Muscle of arm (tissue), 12 donors: Measurements from ENCODE around the gene GOSR1. TPM values are rescaled to one million over a fixed set of nuclear protein-coding genes. Genes with fewer than 3 reads are reported as not detected.
"Not testable (repeated sequence)": the region's sequence is repeated elsewhere in the genome, so short reads cannot be mapped to it uniquely, and the experiment has no call there.

Experiments
- DNase-seq: peaks from one replicate; pipeline ENCODE4 v3.0.0-alpha.2; 2013
- polyA plus RNA-seq, 12 donors: library from polyadenylated mRNA; unstranded; fragments of 120-200 nt; gene quantifications; one replicate each; pipeline ENCODE4 v1.2.1, GENCODE V29; 2013; ENCODE audit not compliant: insufficient read length in 12 of 12

Gene GOSR1
- polyA plus RNA-seq, 12 donors: 18.9 to 41.6 (median 31.4) TPM; not detected in 1

- no peak for DNase-seq
These were observed 96.5 kb downstream of the GOSR1 start for GRCh38 chr17:30573603-30574175.

GRCh38 chr17:30574309-30574708 lies 97.1 kb downstream of the GOSR1 start:
- DNase-seq: not testable (repeated sequence)

GRCh38 chr17:30574806-30575205 lies 97.6 kb downstream of the GOSR1 start:
- not testable (repeated sequence) for DNase-seq

GRCh38 chr17:30575648-30576325 lies 98.6 kb downstream of the GOSR1 start:
- DNase-seq: not testable (repeated sequence)

- no peak for DNase-seq
These were observed 99.2 kb downstream of the GOSR1 start for GRCh38 chr17:30576326-30576861.

Other genes with a start within 250 kb of the GOSR1 start
- 1 to 10 TPM in 2 of 12 donors, under 1 TPM in 8, not detected in 2; 0.09 to 4.0 (median 0.38) TPM for gene SLC6A4, start 241.7 kb upstream of the GOSR1 start, polyA plus RNA-seq
- 10 to 100 TPM in 11 of 12 donors, not detected in 1; 36.7 to 83.2 (median 44.6) TPM for gene BLMH, start 185.5 kb upstream of the GOSR1 start, polyA plus RNA-seq
- not detected for gene TMIGD1, start 143.4 kb upstream of the GOSR1 start, polyA plus RNA-seq
- gene CPD, start 98.5 kb upstream of the GOSR1 start, polyA plus RNA-seq: 10 to 100 TPM in 11 of 12 donors, not detected in 1; 19.1 to 39.0 (median 28.4) TPM